ENCODE data around the gene HLA-DOA.

HLA-DOA gene

DNA sequence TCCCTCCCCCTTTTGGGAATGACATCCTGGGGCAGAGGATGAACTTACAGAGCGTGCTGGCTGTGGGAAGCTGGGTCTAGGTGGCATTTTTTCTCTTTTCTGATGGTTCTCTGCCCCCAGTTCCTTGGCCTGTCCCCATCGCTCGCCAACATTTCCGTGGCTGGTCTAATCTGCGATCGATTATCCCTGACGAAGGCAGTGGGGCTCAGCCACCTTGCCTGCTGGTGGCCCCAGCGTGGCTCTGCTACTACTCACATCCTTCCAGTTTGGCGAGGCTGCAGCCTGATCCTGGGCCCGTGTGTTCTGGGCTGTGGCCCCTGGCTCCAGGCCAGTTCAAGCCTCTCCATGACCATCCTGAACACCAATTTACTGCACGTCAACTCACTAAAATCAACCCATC is 6.4 kb upstream of the HLA-DOA start:
- no peaks in the 10 kb centered on the region for H3K36me3 ChIP-seq (ENCODE audit: control insufficient read depth, insufficient read depth, low read length)

DNA sequence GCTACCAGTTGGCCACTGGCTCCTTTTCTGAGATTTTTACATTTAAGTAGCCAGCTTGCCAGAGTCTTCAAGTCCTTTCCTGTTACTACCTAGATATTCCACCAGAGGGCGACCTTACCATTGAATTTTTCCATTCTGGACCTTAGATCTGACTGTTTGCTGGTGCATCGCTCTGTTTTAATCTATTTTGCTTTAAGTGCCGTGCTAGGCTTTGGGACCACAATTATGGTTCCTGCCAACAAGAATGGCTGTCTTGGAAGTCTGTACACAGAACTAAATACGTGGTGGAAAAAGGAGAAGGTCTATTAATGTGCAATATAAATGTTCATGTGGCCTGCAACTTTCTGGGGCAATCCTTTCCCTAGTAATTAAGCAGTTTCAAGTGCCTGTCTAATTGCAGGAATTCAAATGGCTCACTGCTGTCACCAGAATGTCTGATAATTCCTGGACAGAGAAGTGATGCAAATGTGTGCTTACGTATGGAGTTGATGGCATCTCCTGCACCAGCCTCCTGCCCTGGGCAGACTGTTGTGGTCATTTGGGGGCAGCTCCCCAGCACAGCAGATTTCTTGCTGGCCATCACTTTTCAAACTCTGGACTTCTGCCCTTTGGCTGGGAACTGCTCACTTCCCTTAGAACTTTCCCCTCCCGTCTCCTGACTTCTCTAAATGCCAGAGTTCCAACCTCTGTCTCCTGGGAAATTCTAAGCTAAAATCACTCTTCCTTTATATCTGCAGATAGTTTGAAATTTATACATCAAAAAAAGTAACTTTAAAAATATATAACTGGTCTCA is 5.6 kb upstream of the HLA-DOA start:
- Histone ChIP-seq H3K4me3 (ENCODE audit: low read depth, low read length) (no peak overlapping the region), H3K9ac (ENCODE audit: low read length) (no peak overlapping the region), H3K36me3 (ENCODE audit: control insufficient read depth, insufficient read depth, low read length) (no peaks in the 10 kb centered on the region), H3K9me3 (ENCODE audit: control insufficient read depth, insufficient read depth, low read depth, low read length) (no peaks in the 10 kb centered on the region), H3K27ac (ENCODE audit: low read depth, low read length) (no peak overlapping the region), H3K27me3 (ENCODE audit: control insufficient read depth, insufficient read depth, low read length) (no peaks in the 10 kb centered on the region), H3K4me1 (ENCODE audit: control insufficient read depth, insufficient read depth, low read length) (peaks cover 11% of the 10 kb centered on the region)

More for the DNA sequence above, 6.4 kb upstream of the HLA-DOA start:
- H3K4me3 ChIP-seq (ENCODE audit: low read depth, low read length) = no peak overlapping the region
- H3K4me1 ChIP-seq (ENCODE audit: control insufficient read depth, insufficient read depth, low read length) = peaks cover 4% of the 10 kb centered on the region
- H3K27me3 ChIP-seq (ENCODE audit: control insufficient read depth, insufficient read depth, low read length) = no peaks in the 10 kb centered on the region
- no peaks in the 10 kb centered on the region for H3K9me3 ChIP-seq (ENCODE audit: control insufficient read depth, insufficient read depth, low read depth, low read length)
- no peak overlapping the region for H3K27ac ChIP-seq (ENCODE audit: low read depth, low read length)
- H3K9ac ChIP-seq (ENCODE audit: low read length) = no peak overlapping the region

DNA sequence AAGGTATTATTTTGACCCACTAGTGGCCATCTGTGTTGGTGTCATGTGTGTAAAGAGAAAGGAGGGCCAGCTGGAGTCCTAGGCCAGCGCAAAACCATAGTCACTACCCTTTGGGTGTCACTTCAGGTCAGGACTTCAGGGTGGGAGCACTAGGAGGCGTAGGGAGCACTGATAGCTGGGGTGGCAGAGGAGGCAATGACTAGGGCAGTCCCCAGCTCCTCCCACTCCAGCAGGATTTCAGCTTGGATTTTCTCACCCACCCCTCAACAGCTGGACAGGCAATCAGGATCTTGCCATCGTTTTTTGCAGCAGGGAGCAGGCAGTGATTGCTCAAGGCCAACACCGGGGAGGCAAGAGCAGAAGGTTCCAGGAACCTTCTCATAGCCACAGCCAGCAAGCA is 4.2 kb upstream of the HLA-DOA start:
- no peak overlapping the region for H3K4me3 ChIP-seq (ENCODE audit: low read depth, low read length)
- peaks cover 12% of the 10 kb centered on the region for H3K4me1 ChIP-seq (ENCODE audit: control insufficient read depth, insufficient read depth, low read length)
- H3K27me3 ChIP-seq (ENCODE audit: control insufficient read depth, insufficient read depth, low read length) = no peaks in the 10 kb centered on the region
- H3K9ac ChIP-seq (ENCODE audit: low read length) = no peak overlapping the region
- no peaks in the 10 kb centered on the region for H3K9me3 ChIP-seq (ENCODE audit: control insufficient read depth, insufficient read depth, low read depth, low read length)
- H3K36me3 ChIP-seq (ENCODE audit: control insufficient read depth, insufficient read depth, low read length) = no peaks in the 10 kb centered on the region
- no peak overlapping the region for H3K27ac ChIP-seq (ENCODE audit: low read depth, low read length)

- Histone ChIP-seq H3K36me3 (ENCODE audit: control insufficient read depth, insufficient read depth, low read length) (no peaks in the 10 kb centered on the region; the same call in 1 of the 2 replicates), H3K4me3 (ENCODE audit: low read depth, low read length) (no peak overlapping the region), H3K27me3 (ENCODE audit: control insufficient read depth, insufficient read depth, low read length) (no peaks in the 10 kb centered on the region), H3K9ac (ENCODE audit: low read length) (no peak overlapping the region), H3K9me3 (ENCODE audit: control insufficient read depth, insufficient read depth, low read depth, low read length) (no peaks in the 10 kb centered on the region), H3K27ac (ENCODE audit: low read depth, low read length) (no peak overlapping the region), H3K4me1 (ENCODE audit: control insufficient read depth, insufficient read depth, low read length) (peaks cover 12% of the 10 kb centered on the region)
Measured at GRCh38 chr6:33010356-33010755, 965 bp upstream of the HLA-DOA start.

GRCh38 chr6:33007831-33008400 is 1.5 kb downstream of the HLA-DOA start:
- H3K4me1 ChIP-seq (ENCODE audit: control insufficient read depth, insufficient read depth, low read length) = peaks cover 8% of the 10 kb centered on the region; the same call in 1 of the 2 replicates
- no peaks in the 10 kb centered on the region; the same call in 1 of the 2 replicates for H3K36me3 ChIP-seq (ENCODE audit: control insufficient read depth, insufficient read depth, low read length)
- no peaks in the 10 kb centered on the region for H3K27me3 ChIP-seq (ENCODE audit: control insufficient read depth, insufficient read depth, low read length)
- H3K9me3 ChIP-seq (ENCODE audit: control insufficient read depth, insufficient read depth, low read depth, low read length) = no peaks in the 10 kb centered on the region
- no peak overlapping the region for H3K27ac ChIP-seq (ENCODE audit: low read depth, low read length)
- H3K4me3 ChIP-seq (ENCODE audit: low read depth, low read length) = no peak overlapping the region
- H3K9ac ChIP-seq (ENCODE audit: low read length) = no peak overlapping the region

GRCh38 chr6:33004940-33005339 is 4.5 kb downstream of the HLA-DOA start:
- H3K27me3 ChIP-seq (ENCODE audit: control insufficient read depth, insufficient read depth, low read length) = no peaks in the 10 kb centered on the region; the same call in 1 of the 2 replicates

DNA sequence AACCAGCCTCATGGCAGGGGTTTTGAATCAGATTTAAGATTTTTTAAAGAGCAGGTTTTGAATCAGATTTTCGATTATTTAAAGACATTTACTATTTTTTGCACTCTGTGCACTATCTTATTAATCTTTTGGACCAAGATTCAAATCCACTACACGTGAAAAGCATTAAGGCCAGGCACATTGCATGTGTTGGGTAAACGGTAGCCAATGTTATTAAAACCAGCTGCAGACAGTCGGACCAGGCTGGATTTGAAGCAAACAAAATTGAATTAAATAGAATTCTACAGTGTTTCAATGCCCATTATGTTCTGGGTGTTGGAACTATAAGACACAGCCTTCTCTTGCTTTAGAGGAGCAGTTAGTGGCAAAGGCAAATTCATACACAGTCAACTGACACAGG is 7.7 kb downstream of the HLA-DOA start:
- no peak overlapping the region for H3K4me3 ChIP-seq (ENCODE audit: low read depth, low read length)
- H3K9me3 ChIP-seq (ENCODE audit: control insufficient read depth, insufficient read depth, low read depth, low read length) = no peaks in the 10 kb centered on the region
- no peaks in the 10 kb centered on the region; the same call in 1 of the 2 replicates for H3K27me3 ChIP-seq (ENCODE audit: control insufficient read depth, insufficient read depth, low read length)
- no peak overlapping the region for H3K9ac ChIP-seq (ENCODE audit: low read length)
- no peak overlapping the region for H3K27ac ChIP-seq (ENCODE audit: low read depth, low read length)
- no peaks in the 10 kb centered on the region; the same call in 1 of the 2 replicates for H3K36me3 ChIP-seq (ENCODE audit: control insufficient read depth, insufficient read depth, low read length)
- 0 out of 2 replicates have a peak, but pooled peaks cover 3% of the 10 kb centered on the region for H3K4me1 ChIP-seq (ENCODE audit: control insufficient read depth, insufficient read depth, low read length)

More at GRCh38 chr6:33004940-33005339, 4.5 kb downstream of the HLA-DOA start:
- Histone ChIP-seq H3K9ac (ENCODE audit: low read length) (no peak overlapping the region), H3K4me3 (ENCODE audit: low read depth, low read length) (no peak overlapping the region), H3K4me1 (ENCODE audit: control insufficient read depth, insufficient read depth, low read length) (peaks cover under 1% of the 10 kb centered on the region; the same call in 1 of the 2 replicates), H3K9me3 (ENCODE audit: control insufficient read depth, insufficient read depth, low read depth, low read length) (no peaks in the 10 kb centered on the region), H3K36me3 (ENCODE audit: control insufficient read depth, insufficient read depth, low read length) (no peaks in the 10 kb centered on the region; the same call in 1 of the 2 replicates), H3K27ac (ENCODE audit: low read depth, low read length) (no peak overlapping the region)

DNA sequence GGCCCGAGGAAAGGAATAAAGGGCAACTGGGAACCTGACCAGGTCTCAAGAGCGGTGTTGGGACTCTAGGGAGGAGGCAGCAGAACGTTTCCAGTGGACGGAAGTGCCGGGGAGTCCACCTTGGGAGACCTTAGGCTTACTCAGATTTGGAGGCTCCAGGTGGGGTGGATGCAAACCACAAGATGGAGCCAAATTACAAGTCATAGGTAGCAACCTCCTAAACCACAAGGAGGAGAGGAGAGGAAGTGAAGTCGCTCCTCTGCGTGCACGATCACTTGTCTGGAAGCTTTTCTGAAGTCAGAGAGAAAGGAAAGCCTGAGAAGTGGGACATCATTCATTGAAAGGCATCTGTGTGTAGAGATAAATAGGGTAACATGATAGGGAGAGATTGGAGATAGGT is 9.3 kb downstream of the HLA-DOA start:
- Histone ChIP-seq H3K4me3 (ENCODE audit: low read depth, low read length) (no peak overlapping the region), H3K9ac (ENCODE audit: low read length) (no peak overlapping the region), H3K27me3 (ENCODE audit: control insufficient read depth, insufficient read depth, low read length) (no peaks in the 10 kb centered on the region; the same call in 1 of the 2 replicates), H3K9me3 (ENCODE audit: control insufficient read depth, insufficient read depth, low read depth, low read length) (no peaks in the 10 kb centered on the region), H3K4me1 (ENCODE audit: control insufficient read depth, insufficient read depth, low read length) (0 out of 2 replicates have a peak, but pooled peaks cover 3% of the 10 kb centered on the region), H3K27ac (ENCODE audit: low read depth, low read length) (no peak overlapping the region), H3K36me3 (ENCODE audit: control insufficient read depth, insufficient read depth, low read length) (no peaks in the 10 kb centered on the region)

DNA sequence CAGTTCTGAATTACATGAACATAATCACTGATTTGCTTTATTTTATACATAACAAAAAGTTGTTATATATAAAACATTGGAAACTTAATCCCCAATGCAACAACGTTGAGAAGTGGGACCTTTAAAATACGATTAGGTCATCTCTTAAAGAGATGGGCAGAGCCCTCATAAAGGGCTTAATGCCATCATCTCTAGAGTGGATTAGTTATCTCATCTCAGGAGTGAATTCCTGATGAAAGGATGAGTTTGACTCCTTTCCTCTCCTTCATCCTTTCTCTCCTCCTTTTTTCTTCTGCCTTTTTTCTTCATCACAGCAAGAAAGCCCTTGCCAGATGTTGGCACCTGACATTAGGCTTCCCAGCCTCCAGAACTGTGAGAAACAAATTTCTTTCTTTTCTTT is 13.9 kb downstream of the HLA-DOA start:
- no peaks in the 10 kb centered on the region for H3K36me3 ChIP-seq (ENCODE audit: control insufficient read depth, insufficient read depth, low read length)
- no peaks in the 10 kb centered on the region for H3K9me3 ChIP-seq (ENCODE audit: control insufficient read depth, insufficient read depth, low read depth, low read length)
- no peak overlapping the region for H3K9ac ChIP-seq (ENCODE audit: low read length)
- H3K27me3 ChIP-seq (ENCODE audit: control insufficient read depth, insufficient read depth, low read length) = no peaks in the 10 kb centered on the region; the same call in 1 of the 2 replicates
- no peak overlapping the region for H3K4me3 ChIP-seq (ENCODE audit: low read depth, low read length)
- H3K4me1 ChIP-seq (ENCODE audit: control insufficient read depth, insufficient read depth, low read length) = 0 out of 2 replicates have a peak, but pooled peaks cover 3% of the 10 kb centered on the region
- no peak overlapping the region for H3K27ac ChIP-seq (ENCODE audit: low read depth, low read length)

DNA sequence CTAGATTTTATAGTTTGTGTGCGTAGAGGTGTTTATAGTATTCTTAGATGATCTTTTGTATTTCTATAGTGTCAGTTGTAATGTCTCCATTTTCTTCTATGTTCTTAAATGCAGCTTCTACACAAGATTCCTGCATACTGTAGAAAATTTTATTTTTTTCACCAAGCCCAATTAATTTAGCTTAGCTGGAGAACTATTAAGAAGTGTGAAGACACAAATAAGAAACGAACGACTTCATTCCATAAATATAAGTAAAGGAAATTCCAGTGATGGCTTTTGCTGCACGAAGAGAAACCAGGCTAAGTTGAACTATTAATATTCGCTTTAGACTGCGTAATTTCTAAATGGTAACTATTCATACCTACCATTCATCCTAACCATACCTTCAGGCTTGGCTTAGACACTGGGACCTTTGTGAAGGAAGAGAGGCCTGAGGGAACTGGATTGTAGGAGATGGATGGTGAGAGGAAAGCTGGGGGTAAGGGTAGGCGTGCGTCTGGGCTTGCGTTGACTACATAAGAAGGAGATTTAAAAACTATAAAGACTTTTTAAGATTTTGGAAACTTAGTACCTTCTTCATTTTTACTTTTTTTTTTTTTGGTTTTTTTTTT is 15.9 kb downstream of the HLA-DOA start:
- H3K9ac ChIP-seq (ENCODE audit: low read length) = no peak overlapping the region
- no peaks in the 10 kb centered on the region for H3K9me3 ChIP-seq (ENCODE audit: control insufficient read depth, insufficient read depth, low read depth, low read length)
- H3K27ac ChIP-seq (ENCODE audit: low read depth, low read length) = no peak overlapping the region
- no peaks in the 10 kb centered on the region; the same call in 1 of the 2 replicates for H3K27me3 ChIP-seq (ENCODE audit: control insufficient read depth, insufficient read depth, low read length)
- H3K4me3 ChIP-seq (ENCODE audit: low read depth, low read length) = no peak overlapping the region
- no peaks in the 10 kb centered on the region for H3K4me1 ChIP-seq (ENCODE audit: control insufficient read depth, insufficient read depth, low read length)
- H3K36me3 ChIP-seq (ENCODE audit: control insufficient read depth, insufficient read depth, low read length) = no peaks in the 10 kb centered on the region

- H3K4me3 ChIP-seq (ENCODE audit: low read depth, low read length) = no peak overlapping the region
- H3K27ac ChIP-seq (ENCODE audit: low read depth, low read length) = no peak overlapping the region
- no peaks in the 10 kb centered on the region for H3K9me3 ChIP-seq (ENCODE audit: control insufficient read depth, insufficient read depth, low read depth, low read length)
Measured at GRCh38 chr6:32991972-32992371, 17.4 kb downstream of the HLA-DOA start.

More at GRCh38 chr6:32991972-32992371, 17.4 kb downstream of the HLA-DOA start:
- Histone ChIP-seq H3K4me1 (ENCODE audit: control insufficient read depth, insufficient read depth, low read length) (peaks cover 4% of the 10 kb centered on the region; the same call in 1 of the 2 replicates), H3K36me3 (ENCODE audit: control insufficient read depth, insufficient read depth, low read length) (no peaks in the 10 kb centered on the region), H3K27me3 (ENCODE audit: control insufficient read depth, insufficient read depth, low read length) (no peaks in the 10 kb centered on the region; the same call in 1 of the 2 replicates), H3K9ac (ENCODE audit: low read length) (no peak overlapping the region)
